ENCODE data around the gene ALG9.
A peak's percentile ranks its signal among the peaks of the same experiment; 100 is the strongest.
"Not testable (repeated sequence)": the region's sequence is repeated elsewhere in the genome, so short reads cannot be mapped to it uniquely, and the experiment has no call there.

ALG9 gene, protein sequence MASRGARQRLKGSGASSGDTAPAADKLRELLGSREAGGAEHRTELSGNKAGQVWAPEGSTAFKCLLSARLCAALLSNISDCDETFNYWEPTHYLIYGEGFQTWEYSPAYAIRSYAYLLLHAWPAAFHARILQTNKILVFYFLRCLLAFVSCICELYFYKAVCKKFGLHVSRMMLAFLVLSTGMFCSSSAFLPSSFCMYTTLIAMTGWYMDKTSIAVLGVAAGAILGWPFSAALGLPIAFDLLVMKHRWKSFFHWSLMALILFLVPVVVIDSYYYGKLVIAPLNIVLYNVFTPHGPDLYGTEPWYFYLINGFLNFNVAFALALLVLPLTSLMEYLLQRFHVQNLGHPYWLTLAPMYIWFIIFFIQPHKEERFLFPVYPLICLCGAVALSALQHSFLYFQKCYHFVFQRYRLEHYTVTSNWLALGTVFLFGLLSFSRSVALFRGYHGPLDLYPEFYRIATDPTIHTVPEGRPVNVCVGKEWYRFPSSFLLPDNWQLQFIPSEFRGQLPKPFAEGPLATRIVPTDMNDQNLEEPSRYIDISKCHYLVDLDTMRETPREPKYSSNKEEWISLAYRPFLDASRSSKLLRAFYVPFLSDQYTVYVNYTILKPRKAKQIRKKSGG

DNA sequence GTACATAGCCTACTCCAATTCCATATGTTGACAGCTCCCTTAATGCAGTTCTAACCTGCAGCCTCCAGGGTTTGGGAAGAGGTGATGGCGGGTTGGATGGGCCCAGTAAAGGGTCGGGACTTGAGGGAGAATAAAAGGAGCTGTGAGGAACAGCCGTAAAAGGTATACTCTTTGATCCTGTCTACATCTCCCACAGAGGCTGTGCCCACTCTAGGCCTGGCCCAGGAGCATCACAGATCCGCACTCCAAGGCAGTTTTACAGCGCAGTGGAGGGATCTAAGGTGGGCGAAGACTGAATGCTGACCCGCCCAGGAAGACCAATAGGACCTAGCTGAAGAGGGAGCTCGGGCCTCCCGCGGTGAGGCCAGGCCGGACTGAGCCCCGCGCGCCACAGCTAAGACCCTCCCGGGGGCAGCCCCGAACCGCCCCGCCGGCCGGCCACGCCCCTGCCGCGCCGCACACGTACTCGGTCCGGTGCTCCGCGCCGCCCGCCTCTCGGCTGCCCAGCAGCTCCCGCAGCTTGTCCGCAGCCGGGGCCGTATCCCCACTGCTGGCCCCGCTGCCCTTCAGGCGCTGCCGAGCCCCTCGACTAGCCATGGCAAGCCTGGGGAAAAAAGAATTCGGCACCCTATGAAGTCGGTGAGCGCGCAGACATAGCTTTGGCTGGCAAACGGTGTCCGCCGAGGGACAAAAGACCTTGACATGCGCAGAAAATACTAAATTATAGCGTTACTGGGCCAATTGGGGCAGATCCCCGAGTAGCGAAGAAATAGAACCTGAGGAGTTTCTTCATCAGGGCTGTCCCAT lies at the start of gene ALG9:
Gene ALG9 (minus strand): TSS at position 696 of the 807 bp plus-strand sequence. CDS start 99 bp downstream, at position 597.
- peak; percentile 43 for DNase-seq

DNA sequence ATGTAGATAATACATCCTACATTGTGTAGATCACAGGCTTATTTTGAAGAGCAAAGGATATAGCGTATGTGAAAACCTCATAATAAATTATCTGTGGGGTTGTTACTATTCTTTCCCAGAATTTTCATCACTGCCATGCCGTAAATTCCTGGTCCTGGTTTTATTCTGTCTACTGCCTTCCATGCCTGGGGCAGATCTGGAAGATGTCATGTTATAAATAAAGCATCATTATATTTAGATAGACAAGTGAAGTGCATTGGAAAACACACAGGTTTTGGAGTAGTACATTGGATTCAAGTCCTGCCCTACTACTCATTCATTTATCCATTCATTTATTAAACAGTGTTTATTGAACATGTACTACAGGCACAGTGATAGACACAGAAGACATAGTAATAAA lies 49.5 kb upstream of the ALG9 start:
- DNase-seq = no peak

DNA sequence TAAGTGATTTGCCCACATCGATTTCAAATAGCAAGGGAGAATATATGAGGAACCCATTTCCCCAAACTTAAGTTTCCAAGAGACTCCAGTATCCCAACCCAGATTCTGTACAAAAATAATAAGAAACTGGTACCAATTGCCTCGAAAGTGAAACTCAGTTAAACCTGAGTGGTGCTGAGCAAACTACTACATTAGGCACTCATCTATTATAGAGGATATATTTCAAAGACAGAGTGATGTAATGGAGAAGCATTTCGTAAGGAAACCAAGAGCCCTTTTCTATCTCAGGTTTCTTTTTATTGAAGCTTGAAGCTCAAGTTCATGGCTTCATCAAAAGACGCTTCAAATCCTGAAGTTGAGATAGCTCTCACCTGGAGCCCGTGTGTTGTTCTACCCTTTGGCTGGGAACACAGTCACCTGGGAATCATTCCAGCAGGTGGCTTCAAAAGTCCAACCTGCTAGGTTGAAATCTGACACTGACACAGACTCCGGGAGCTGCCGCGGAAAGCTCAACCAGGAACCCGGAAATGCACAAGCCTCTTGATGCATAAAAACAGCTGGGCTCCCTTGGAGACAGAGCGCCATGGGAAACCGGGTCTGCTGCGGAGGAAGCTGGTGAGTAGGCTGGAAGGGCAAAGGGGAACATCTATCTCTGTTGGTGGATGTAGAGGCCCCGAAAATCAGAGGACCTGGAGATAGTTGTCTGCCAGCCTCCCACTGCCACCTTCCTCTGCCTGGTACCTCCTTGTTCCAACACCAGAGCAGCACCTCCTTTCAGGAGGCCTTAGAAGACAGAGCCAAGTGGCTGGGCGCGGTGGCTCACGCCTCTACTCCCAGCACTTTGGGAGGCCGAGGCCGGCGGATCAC lies 47.2 kb upstream of the ALG9 start, which contains the start of gene C11orf52:
Gene C11orf52 (plus strand): TSS at position 524 of the 867 bp plus-strand sequence. CDS start 60 bp downstream, at position 584.
- DNase-seq = no peak

DNA sequence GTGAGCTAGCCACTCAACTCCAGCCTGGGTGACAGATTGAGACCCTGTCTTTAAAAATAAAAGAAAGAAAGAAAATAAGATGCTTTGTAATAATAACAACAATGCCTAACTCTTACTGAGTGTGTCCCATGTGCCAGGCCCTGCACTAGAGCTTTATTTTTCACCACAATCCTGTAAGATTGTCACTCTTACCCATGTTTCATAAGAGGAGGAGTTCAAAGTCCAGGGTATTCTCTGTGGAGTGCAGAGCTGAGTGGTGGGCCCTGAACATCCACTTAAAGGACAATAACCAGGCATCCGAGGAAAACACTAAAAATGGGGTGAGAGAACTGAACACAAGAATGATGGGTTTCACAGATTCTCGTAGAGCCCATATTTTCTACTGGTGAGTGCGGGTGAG lies 46.4 kb upstream of the ALG9 start:
- no peak for DNase-seq

DNA sequence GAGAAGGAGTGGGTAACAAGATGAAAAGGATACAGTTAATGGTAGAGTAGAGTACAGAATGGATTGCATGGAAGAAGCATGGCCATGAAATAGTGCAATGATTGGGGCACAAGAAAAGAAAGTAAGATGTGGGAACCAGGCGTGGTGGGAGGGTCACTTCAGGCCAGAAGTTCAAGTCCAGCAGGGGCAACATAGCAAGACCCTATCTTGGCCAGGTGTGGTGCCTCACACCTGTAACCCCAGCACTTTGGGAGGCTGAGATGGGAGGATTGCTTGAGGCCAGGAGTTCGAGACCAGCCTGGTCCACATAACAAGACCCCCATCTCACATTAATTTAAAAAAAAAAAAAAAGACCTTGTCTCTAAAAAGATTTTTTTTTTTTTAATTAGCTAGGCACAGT lies 45.9 kb upstream of the ALG9 start:
- no peak for DNase-seq

DNA sequence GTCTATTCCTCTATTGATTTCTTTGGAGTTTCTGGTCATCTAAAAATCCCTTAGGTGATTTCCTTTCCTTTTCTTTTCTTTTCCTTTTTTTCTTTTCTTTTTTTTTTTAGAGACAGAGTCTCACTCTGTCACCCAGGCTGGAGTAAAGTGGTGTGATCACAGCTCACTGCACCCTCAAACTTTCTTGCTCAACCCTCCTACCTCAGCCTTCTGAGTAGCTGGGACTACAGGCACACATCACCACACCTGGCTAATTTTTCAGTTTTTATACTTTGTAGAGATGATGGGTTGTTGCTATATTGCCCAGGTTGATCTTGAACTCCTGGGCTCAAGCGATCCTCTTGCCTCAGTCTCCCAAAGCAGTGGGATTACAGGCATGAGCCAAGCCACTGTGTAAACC lies 45.4 kb upstream of the ALG9 start:
- no peak for DNase-seq

DNA sequence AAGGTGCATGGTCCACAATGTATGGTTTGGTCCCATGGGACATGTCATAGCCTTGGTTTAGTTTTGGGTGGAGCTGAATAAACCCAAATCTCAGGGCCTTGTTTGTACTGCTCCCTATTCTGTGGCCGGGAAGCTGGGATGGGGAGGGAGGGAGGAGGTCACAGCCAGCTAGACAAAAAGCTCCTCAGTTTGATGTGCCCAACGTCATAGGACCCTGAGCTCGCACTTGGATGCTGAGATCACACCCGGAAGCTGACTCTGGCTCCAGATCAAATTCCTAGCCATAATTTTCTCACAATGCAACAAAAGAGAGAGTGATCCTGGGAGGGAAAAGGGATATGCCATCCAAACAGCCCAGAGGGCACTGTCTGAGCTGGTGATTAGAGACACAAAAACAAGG lies 42.6 kb upstream of the ALG9 start:
- peak; percentile 8 for DNase-seq

DNA sequence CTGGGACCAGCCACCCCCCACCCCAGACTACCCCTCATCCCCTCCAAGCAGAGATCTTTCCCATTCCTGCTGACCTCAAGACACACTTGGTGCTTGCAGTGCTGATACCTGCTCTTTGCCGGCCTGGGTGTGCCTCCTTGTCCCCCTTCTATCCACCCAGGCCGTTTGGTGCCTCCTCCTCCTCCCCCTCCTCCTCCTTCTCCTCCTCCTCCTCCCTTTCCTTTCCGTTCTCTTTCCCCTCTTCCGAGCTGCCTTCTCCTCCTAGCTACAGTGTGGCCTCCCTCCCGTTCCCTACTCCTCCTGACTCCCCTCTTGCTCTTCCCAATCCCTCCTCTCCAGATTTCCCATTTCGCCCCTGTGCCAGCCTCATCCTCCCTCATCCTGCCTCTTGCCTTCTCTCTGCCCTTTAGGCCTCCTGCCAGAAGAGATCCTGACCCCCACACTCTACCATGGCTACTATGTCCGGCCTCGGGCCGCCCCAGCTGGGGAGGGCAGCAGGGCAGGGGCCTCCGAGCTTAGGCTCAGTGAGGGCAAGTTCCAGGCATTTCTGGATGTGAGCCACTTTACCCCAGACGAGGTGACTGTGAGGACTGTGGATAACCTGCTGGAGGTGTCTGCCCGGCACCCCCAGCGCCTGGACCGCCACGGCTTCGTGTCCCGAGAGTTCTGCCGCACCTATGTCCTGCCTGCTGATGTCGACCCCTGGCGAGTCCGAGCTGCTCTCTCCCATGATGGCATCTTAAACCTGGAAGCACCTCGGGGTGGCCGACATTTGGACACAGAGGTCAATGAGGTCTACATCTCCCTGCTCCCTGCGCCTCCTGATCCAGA lies 41.9 kb upstream of the ALG9 start:
- DNase-seq = no peak

DNA sequence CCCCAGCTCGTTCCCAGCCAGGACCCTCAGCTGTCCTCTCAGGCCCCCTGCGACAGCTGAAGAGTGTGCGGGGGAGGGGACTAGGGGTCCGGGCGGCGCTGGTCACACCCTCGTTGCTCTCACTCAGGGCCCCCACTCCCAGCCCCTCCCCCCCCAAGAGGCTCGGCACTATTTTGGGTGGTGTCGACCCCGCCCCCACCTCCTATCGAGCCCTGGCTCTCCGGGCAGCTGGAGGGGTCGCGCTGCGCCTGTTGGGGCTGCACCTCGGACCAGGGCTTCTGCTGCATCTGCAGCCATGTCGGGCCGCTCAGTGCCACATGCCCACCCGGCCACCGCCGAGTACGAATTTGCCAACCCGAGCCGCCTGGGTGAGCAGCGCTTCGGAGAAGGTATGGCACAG lies 41.2 kb upstream of the ALG9 start, which contains the start of gene HSPB2:
Gene HSPB2 (plus strand): TSS at position 200 of the 400 bp plus-strand sequence. CDS start 96 bp downstream, at position 296.
- no peak for DNase-seq

DNA sequence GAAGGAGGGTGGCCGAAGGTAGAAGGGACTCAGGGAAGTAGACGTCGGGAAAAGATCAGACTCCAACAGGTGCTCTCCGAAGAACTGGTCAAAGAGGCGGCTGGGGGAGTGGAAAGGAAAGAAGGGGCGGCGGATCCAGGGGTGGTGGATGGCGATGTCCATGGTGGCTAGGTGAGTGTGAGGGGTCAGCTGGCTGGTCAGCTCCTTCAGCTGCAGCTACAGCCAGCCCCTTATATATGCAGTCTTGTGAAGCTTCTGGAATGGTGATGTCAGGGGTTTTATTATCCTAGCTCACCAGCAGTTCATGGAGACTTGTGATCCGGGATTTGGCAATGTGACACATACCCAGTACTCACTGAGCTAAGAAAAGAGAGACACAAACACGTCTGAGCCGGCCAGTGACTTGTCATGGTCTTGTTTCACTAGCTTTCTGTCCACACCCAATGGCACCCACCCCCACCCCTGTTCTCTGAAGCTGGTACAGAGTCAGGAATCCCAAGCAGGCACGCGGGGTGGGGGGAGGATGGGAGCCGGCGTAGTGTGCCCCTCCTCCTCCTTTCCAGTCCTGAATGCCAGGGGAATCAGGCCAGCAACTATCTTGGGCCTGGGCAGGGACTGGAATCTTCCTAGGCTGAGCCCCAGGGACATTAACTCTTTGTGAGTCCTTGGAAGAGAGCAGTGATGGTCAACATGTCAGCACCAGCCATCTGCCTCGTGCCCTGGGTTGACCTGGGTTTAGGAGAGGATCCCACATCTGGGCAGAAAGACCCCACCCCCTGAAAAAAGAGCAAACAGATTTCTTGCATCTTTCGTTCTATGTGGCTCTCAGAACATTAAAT lies 40.4 kb upstream of the ALG9 start, which contains the start of gene CRYAB:
Gene CRYAB (minus strand): TSS at position 208 of the 839 bp plus-strand sequence. CDS start 46 bp downstream, at position 162.
- DNase-seq = peak; percentile 84

DNA sequence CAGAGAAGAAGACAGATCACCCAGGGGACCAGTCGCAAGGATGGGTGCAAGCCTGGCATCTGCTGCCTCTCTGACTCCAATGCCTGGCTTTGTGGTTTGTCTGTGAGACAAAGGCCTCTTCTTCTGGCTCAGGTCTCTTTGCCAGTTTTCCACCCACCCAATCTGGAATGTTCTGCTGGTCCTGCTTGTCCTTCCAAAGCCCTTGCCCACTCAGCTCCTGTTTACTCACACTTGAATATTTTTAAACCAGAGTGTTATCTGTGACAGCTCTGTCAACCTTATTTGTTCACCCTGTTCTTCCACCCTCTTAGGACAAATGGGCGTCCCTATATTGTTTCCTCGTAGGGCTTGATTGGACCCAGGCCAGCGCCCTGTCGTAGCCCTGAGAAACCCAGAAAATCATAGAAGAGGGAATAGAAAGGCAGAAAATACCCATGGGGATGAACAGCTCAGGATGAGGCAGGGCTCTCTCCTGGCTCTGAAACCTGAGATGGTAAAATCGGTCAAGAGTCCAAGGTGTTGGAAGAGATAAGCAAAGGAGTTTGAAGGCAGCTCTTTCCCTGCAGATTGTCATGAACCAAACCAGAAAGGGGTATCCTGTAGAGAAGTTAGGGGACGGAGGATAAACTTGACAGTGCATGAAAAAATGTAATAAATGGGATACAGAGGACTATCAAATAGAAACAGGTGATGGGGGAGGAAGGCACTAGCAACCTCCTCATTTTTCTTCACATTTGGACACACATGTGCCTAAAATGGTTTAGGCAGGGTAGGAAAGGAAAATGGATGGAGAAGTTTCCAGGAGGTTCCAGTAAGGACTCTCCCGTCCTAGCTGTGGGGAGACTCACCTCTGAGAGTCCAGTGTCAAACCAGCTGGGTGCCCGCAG lies 39.5 kb upstream of the ALG9 start:
- no peak for DNase-seq

DNA sequence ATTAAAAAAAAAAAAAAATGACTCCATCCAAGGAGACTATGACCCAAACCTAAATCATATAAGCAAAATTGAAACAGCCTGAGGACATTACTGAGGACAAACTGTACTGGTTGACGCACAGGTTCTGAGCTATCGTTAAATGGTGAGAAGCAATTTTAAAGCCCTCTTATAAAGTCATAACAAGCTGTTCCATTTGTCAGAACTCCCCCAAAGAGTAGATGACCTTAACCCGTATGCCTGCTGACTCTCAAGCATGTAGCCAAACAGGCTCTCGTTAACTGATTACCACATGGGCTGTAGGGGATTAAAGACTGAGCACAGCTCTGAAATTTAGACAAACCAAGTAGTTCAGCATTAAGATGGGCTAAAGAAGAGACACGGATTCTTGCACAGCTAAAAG lies 38.0 kb upstream of the ALG9 start:
- DNase-seq = no peak

DNA sequence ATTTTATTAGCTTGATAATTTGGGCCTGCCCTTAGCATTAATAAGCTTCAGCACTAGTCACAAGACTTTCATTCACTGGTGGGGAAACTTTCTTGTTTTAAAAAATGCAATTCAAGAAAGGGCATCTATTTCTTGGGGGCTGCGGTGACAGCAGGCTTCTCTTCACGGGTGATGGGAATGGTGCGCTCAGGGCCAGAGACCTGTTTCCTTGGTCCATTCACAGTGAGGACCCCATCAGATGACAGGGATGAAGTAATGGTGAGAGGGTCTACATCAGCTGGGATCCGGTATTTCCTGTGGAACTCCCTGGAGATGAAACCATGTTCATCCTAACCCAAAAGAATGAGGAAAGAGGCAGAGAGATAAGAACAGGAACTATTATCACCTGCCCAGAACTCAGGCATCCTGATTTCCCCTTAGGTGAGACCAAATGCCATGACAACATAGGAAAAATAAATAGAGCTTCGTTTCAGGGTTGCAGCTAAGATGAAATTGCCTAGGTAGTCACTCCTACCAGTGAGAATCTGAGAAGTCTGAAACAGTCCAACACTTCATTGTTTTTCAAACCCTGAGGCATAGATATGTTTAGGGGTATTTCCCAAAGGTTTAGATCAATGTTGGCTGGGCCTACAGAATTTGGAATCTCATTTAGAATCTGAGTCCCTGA lies 37.4 kb upstream of the ALG9 start:
- DNase-seq = no peak

DNA sequence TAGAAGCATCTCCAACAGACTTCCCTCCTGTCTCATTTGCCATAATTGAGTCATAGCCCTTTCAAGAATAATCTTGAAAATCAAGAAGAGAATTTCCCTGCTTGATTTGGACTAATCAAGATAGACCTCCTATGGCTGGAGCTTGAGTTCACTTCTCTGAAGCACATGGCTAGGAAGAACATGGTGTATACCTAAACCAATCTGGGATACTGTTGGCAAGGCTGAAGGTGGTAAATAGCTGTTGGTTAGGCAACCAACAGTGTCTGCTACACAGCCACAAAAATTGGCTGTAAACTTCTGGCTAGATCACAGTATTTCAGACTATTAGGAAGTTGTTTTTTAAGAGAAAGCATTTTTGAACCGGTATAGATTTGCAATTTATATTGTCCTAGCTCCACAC lies 35.3 kb upstream of the ALG9 start:
- no peak for DNase-seq

DNA sequence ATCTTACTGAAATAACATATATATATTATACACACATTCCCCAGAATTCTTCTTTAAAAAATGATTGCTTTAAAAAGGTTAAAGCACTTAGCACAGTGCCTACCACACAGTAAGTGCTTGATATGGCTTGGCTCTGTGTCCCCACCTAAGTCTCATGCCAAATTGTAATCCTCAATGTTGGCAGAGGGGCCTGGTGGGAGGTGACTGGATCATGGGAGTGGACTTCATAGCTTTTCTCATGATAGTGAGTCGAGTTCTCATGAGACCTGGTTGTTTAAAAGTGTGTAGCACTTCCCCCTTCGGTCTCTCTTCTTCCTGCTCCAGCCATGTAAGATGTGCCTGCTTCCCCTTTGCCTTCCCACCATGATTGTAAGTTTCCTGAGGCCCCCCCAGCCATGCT lies 34.0 kb upstream of the ALG9 start:
- peak; percentile 21 for DNase-seq

DNA sequence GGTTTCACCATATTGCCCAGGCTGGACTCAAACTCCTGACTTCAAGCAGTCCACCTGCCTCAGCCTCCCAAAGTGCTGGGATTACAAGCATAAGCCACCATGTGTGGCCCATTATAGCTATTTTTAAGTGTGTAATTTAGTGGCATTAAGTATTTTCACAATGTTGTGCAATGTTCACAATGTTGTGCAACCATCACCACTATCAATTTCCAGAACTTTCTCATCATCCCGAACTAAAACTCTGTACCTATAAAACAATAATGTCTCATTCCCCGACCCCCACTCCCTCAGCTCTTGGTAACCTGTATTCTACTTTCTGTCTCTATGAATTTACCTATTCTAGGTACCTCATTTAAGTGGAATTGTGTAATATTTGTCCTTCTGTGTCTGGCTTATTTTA lies 15.5 kb upstream of the ALG9 start:
- DNase-seq = no peak

DNA sequence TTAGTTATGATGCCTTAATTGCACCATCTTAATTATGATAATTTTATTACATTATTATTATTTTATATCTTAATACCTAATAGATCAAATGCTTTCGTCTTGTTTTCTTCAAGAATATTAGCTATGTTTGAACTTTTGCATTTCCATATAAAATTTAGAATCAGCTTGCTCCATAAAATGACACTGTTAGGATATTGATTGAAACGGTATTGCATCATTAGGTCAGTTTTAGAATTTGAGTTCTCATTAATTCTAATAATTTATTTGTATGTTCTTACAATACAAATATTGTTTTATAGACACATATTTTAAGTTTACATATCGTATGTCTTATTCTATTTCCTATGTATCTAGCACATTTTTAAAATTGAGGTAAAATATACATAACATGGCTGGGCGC lies 14.7 kb upstream of the ALG9 start:
- DNase-seq = no peak

DNA sequence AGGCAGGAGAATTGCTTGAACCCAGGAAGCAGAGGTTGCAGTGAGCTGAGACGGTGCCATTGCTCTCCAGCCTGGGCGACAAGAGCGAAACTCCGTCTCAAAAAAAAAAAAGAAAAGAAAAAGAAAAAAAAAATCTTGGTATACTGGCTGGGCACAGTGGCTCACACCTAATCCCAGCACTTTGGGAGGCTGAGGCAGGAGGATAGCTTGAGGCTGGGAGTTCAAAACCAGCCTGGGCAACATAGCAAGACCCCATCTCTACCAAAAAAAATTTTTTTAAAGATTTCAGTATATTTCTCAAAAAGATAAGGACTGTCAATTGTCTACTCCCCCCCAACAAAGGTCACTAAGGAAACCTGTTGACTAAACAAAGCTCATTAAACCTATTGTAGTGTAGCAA lies 13.7 kb upstream of the ALG9 start:
- DNase-seq = not testable (repeated sequence)

DNA sequence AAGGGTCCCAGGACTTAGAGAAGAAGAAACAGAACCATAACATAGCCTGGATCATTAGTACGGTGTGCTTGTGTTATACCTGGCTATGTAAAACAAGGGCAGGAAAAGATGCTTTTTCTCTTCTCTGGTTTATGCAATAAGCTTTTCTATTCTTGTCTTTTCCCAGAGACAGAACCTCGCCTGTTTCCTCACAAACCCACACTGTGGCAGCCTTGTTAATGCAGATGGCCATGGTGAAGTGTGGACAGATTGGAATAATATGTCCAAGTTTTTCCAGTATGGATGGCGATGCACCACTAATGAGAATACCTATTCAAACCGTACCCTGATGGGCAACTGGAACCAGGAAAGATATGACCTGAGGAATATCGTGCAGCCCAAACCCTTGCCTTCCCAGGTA lies 10.8 kb upstream of the ALG9 start:
- no peak for DNase-seq
